GM23338 (cell line): ENCODE measurements around the gene LPIN1. TPM values are rescaled to one million over a fixed set of nuclear protein-coding genes. Genes with fewer than 3 reads are reported as not detected.

ENCODE experiments used
- ATAC-seq: fragments of 200-7000 bp; cut with Tn5 transposase; 3 replicates; pipeline ENCODE4 v1.9.1; 2020
- DNase-seq: peaks from one replicate; pipeline ENCODE4 v3.0.0-alpha.2; 2015; ENCODE audit warnings: low spot score
- H2AFZ ChIP-seq: fragments of 200-600 bp; sonication (generic); 2 replicates; pipeline ENCODE4 v1.8.0; 2016; ENCODE audit warnings: antibody characterized with exemption, mild to moderate bottlenecking, moderate library complexity
- H3F3A ChIP-seq: fragments of 200-600 bp; sonication (generic); replicated peaks from 2 replicates; pipeline ENCODE4 v1.8.0; 2017; ENCODE audit warnings: antibody characterized with exemption, mixed run types, low read depth
- H3K27ac ChIP-seq: fragments of 200-600 bp; sonication (generic); 2 replicates; pipeline ENCODE4 v1.6.1; 2016; ENCODE audit warnings: low read depth
- H3K27me3 ChIP-seq: fragments of 200-600 bp; sonication (generic); 2 replicates; pipeline ENCODE4 v1.8.0; 2016; ENCODE audit warnings: mild to moderate bottlenecking, mixed run types, moderate library complexity; ENCODE audit not compliant: insufficient read depth
- H3K36me3 ChIP-seq: fragments of 200-600 bp; sonication (generic); 2 replicates; pipeline ENCODE4 v1.8.0; 2016; ENCODE audit warnings: mild to moderate bottlenecking; ENCODE audit not compliant: insufficient read depth
- H3K4me1 ChIP-seq: fragments of 200-600 bp; sonication (generic); 2 replicates; pipeline ENCODE4 v1.8.0; 2016; ENCODE audit warnings: mild to moderate bottlenecking, moderate library complexity; ENCODE audit not compliant: insufficient read depth
- H3K4me2 ChIP-seq: fragments of 200-600 bp; sonication (generic); 2 replicates; pipeline ENCODE4 v1.7.1; 2017; ENCODE audit warnings: mixed run types
- H3K4me3 ChIP-seq: fragments of 200-600 bp; sonication (generic); 2 replicates; pipeline ENCODE4 v1.6.1; 2016; ENCODE audit warnings: mixed run types
- H3K79me2 ChIP-seq: fragments of 200-600 bp; sonication (generic); replicated peaks from 2 replicates; pipeline ENCODE4 v1.8.0; 2017; ENCODE audit warnings: mild to moderate bottlenecking; ENCODE audit not compliant: insufficient read depth
- H3K9me2 ChIP-seq: fragments of 200-600 bp; sonication (generic); 2 replicates; pipeline ENCODE4 v1.8.0; 2017; ENCODE audit not compliant: insufficient read depth
- H4K20me1 ChIP-seq: fragments of 200-600 bp; sonication (generic); replicated peaks from 2 replicates; pipeline ENCODE4 v1.8.0; 2017; ENCODE audit warnings: mild to moderate bottlenecking; ENCODE audit not compliant: insufficient read depth
- H3K27ac Mint-ChIP-seq: 2 replicates; pipeline ENCODE4 v1.8.0; 2020; ENCODE audit warnings: inconsistent platforms, mild to moderate bottlenecking, moderate library complexity, mixed read lengths
- H3K27me3 Mint-ChIP-seq: 3 replicates; pipeline ENCODE4 v1.8.0; 2022; ENCODE audit warnings: low read depth, mild to moderate bottlenecking, moderate library complexity, mixed read lengths, inconsistent platforms; ENCODE audit not compliant: insufficient read depth, poor library complexity
- H3K36me3 Mint-ChIP-seq: 3 replicates; pipeline ENCODE4 v1.8.0; 2021; ENCODE audit warnings: low read depth, mild to moderate bottlenecking, inconsistent platforms, moderate library complexity, mixed read lengths
- H3K4me1 Mint-ChIP-seq: 3 replicates; pipeline ENCODE4 v1.8.0; 2020; ENCODE audit warnings: mild to moderate bottlenecking, inconsistent platforms, mixed read lengths
- H3K4me3 Mint-ChIP-seq: 3 replicates; pipeline ENCODE4 v1.8.0; 2021; ENCODE audit warnings: moderate library complexity, mild to moderate bottlenecking, inconsistent platforms, mixed read lengths
- H3K9me3 Mint-ChIP-seq: 3 replicates; pipeline ENCODE4 v1.8.0; 2020; ENCODE audit warnings: moderate library complexity, mild to moderate bottlenecking, inconsistent platforms, mixed read lengths
- CREB1 ChIP-seq: fragments of 250-450 bp; sonication (Bioruptor Pico); IDR thresholded peaks from 2 replicates; pipeline ENCODE4 v1.5.0; 2020; ENCODE audit warnings: low read depth, mild to moderate bottlenecking, moderate library complexity
- CTCF ChIP-seq, 2 experiments: fragments of 200-600 bp in 1 of 2; sonication (generic) in 1 of 2; conservative IDR thresholded peaks; 2 replicates each; pipeline versions ENCODE4 v1.5.1 to v1.6.1; 2016 to 2017; ENCODE audit warnings: antibody characterized with exemption in 2 of 2, low read depth in 2 of 2, mild to moderate bottlenecking in 2 of 2, moderate library complexity in 1 of 2
- EZH2 ChIP-seq: fragments of 200-600 bp; sonication (generic); IDR thresholded peaks from one replicate; pipeline ENCODE4 v1.8.0; 2017; ENCODE audit warnings: antibody characterized with exemption, mild to moderate bottlenecking, low read depth; ENCODE audit not compliant: unreplicated experiment
- EZH2phosphoT487 ChIP-seq: fragments of 200-600 bp; sonication (generic); IDR thresholded peaks from one replicate; pipeline ENCODE4 v1.8.1; 2018; ENCODE audit warnings: antibody characterized with exemption; ENCODE audit not compliant: unreplicated experiment
- JUNB ChIP-seq: IDR thresholded peaks from one replicate; pipeline ENCODE4 v1.6.1; 2016; ENCODE audit warnings: antibody characterized with exemption; ENCODE audit not compliant: unreplicated experiment
- NANOG ChIP-seq: IDR thresholded peaks from 2 replicates; pipeline ENCODE4 v1.6.1; 2016; ENCODE audit warnings: antibody characterized with exemption, borderline replicate concordance
- POLR2AphosphoS5 ChIP-seq: IDR thresholded peaks from 2 replicates; pipeline ENCODE4 v1.6.1; 2016; ENCODE audit warnings: antibody characterized with exemption, low read depth
- REST ChIP-seq: IDR thresholded peaks from one replicate; pipeline ENCODE4 v1.6.1; 2018; ENCODE audit warnings: antibody characterized with exemption; ENCODE audit not compliant: unreplicated experiment
- STAT1 ChIP-seq: IDR thresholded peaks from one replicate; pipeline ENCODE4 v1.6.1; 2016; ENCODE audit warnings: antibody characterized with exemption; ENCODE audit not compliant: unreplicated experiment
- ZNF114 ChIP-seq: fragments of 250-450 bp; sonication (Bioruptor Pico); IDR thresholded peaks from 2 replicates; pipeline ENCODE4 v1.5.0; 2020; ENCODE audit warnings: mild to moderate bottlenecking, moderate library complexity
- ZNF331 ChIP-seq: fragments of 250-450 bp; sonication (Bioruptor Pico); IDR thresholded peaks from 2 replicates; pipeline ENCODE4 v1.5.0; 2020; ENCODE audit warnings: low read depth, mild to moderate bottlenecking, moderate library complexity
- ZNF462 ChIP-seq: fragments of 250-450 bp; sonication (Bioruptor Pico); IDR thresholded peaks from 2 replicates; pipeline ENCODE4 v1.5.0; 2020; ENCODE audit warnings: mild to moderate bottlenecking, moderate library complexity
- polyA plus RNA-seq: library from polyadenylated mRNA; unstranded; fragments of >200 nt; fragmentation: Nextera tagmentation; extraction: Ambion mirVana; gene quantifications from 2 replicates; pipeline ENCODE4 v1.2.1, GENCODE V29; 2016
- total RNA-seq: library from RNA; depleted of rRNA; stranded (reverse); fragments of >200 nt; shearing (Covaris generic); gene quantifications from 2 replicates; pipeline ENCODE4 v1.2.3, GENCODE V29; 2014
- TF ChIP-seq, protein P1 (sequence below): IDR thresholded peaks from 2 replicates; pipeline ENCODE4 v1.6.1; 2016; ENCODE audit warnings: antibody characterized with exemption

LPIN1 gene
- total and polyA plus RNA-seq, 2 experiments from 2014 or later = 4.4 to 9.5 TPM

- no peak overlapping the region for H3K4me3 Mint-ChIP-seq
- no peak for DNase-seq
- Histone ChIP-seq H3K4me1 (no peaks in the 10 kb centered on the region), H4K20me1 (no peaks in the 10 kb centered on the region), H3K79me2 (no peaks in the 10 kb centered on the region), H3K4me3 (no peak overlapping the region), H2AFZ (no peak overlapping the region), H3K9me2 (no peaks in the 10 kb centered on the region), H3K27me3 (no peaks in the 10 kb centered on the region), H3K36me3 (no peaks in the 10 kb centered on the region), H3F3A (no peaks in the 10 kb centered on the region), H3K4me2 (no peak overlapping the region), H3K27ac (no peak overlapping the region)
- H3K36me3 Mint-ChIP-seq = no peaks in the 10 kb centered on the region
- TF ChIP-seq JUNB (no peak), ZNF331 (no peak), POLR2AphosphoS5 (no peak), CREB1 (CRISPR knock-in tag) (no peak), EZH2phosphoT487 (no peak), REST (no peak), NANOG (no peak), STAT1 (no peak), CTCF (conservative IDR thresholded peaks at IDR 0.05; ENCODE audit: low read depth in 2 of 2) (no peak), ZNF462 (CRISPR knock-in tag) (no peak), ZNF114 (CRISPR knock-in tag) (no peak), EZH2 (no peak)
- TF ChIP-seq, protein P1, sequence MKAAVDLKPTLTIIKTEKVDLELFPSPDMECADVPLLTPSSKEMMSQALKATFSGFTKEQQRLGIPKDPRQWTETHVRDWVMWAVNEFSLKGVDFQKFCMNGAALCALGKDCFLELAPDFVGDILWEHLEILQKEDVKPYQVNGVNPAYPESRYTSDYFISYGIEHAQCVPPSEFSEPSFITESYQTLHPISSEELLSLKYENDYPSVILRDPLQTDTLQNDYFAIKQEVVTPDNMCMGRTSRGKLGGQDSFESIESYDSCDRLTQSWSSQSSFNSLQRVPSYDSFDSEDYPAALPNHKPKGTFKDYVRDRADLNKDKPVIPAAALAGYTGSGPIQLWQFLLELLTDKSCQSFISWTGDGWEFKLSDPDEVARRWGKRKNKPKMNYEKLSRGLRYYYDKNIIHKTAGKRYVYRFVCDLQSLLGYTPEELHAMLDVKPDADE = no peak
- H3K27me3 Mint-ChIP-seq = no peaks in the 10 kb centered on the region
- no peak overlapping the region for H3K27ac Mint-ChIP-seq
- no peaks in the 10 kb centered on the region for H3K9me3 Mint-ChIP-seq
- ATAC-seq = no peak
- H3K4me1 Mint-ChIP-seq = peaks cover 23% of the 10 kb centered on the region
Measured at GRCh38 chr2:11726384-11726783, 20.0 kb upstream of the LPIN1 start.
